Common myeloid progenitor, CD34-positive (primary cell): Measurements from ENCODE around the gene UBAP2L.

ENCODE experiments used
- CTCF ChIA-PET: fragments of 350-600 bp; sonication (Branson Sonifier 250); formaldehyde crosslinking; loops from one replicate; lab custom pipeline; 2021; ENCODE audit warnings: antibody characterized with exemption; lab: Charles Lee
- POLR2A ChIA-PET: fragments of 350-600 bp; sonication (Branson Sonifier 250); formaldehyde crosslinking; loops from one replicate; lab custom pipeline; 2021; ENCODE audit warnings: antibody characterized with exemption; lab: Charles Lee
- DNase-seq, 3 donors: peaks; one replicate each; pipeline versions ENCODE4 v3.0.0 to v3.0.0-alpha.2; 2013
- H3K27ac ChIP-seq, 2 experiments: 1 replicate in 1 of 2; 2 replicates in 1 of 2; pipeline ENCODE4 v1.7.0; 2013; ENCODE audit warnings: inconsistent platforms in 2 of 2, low read length in 2 of 2, mild to moderate bottlenecking in 2 of 2, low read depth in 1 of 2, moderate library complexity in 1 of 2; ENCODE audit not compliant: severe bottlenecking in 2 of 2, insufficient read depth in 1 of 2, poor library complexity in 1 of 2
- H3K27me3 ChIP-seq, 5 experiments: replicated peaks in 2 of 5; 1 replicate in 3 of 5; 2 replicates in 2 of 5; pipeline versions ENCODE4 v1.6.1 to v1.7.0; 2013; ENCODE audit warnings: low read length in 4 of 5, mild to moderate bottlenecking in 2 of 5, moderate library complexity in 2 of 5, inconsistent platforms in 1 of 5; ENCODE audit not compliant: insufficient read depth in 5 of 5, control insufficient read depth in 4 of 5
- H3K36me3 ChIP-seq, 4 experiments: 1 replicate in 2 of 4; 2 replicates in 2 of 4; pipeline versions ENCODE4 v1.6.1 to v1.7.0; 2013; ENCODE audit warnings: low read length in 3 of 4, control low read depth in 1 of 4, mild to moderate bottlenecking in 1 of 4; ENCODE audit not compliant: control insufficient read depth in 4 of 4, insufficient read depth in 4 of 4
- H3K4me1 ChIP-seq, 4 experiments: 1 replicate in 3 of 4; 2 replicates in 1 of 4; pipeline versions ENCODE4 v1.6.1 to v1.7.1; 2013; ENCODE audit warnings: low read length in 3 of 4, mild to moderate bottlenecking in 3 of 4, control low read depth in 1 of 4, inconsistent platforms in 1 of 4, moderate library complexity in 1 of 4; ENCODE audit not compliant: control insufficient read depth in 4 of 4, insufficient read depth in 4 of 4; ENCODE audit errors: control extremely low read depth in 1 of 4
- H3K4me3 ChIP-seq, 7 experiments: 1 replicate in 4 of 7; 2 replicates in 3 of 7; pipeline versions ENCODE4 v1.5.1 to v1.7.0; 2013; ENCODE audit warnings: mild to moderate bottlenecking in 7 of 7, low read length in 6 of 7, moderate library complexity in 6 of 7, inconsistent platforms in 2 of 7, low read depth in 2 of 7, control low read depth in 1 of 7; ENCODE audit not compliant: insufficient read depth in 4 of 7, control insufficient read depth in 1 of 7; ENCODE audit errors: extremely low read depth in 1 of 7
- H3K9me3 ChIP-seq, 5 experiments: 1 replicate in 4 of 5; 2 replicates in 1 of 5; pipeline versions ENCODE4 v1.6.1 to v1.7.1; 2013; ENCODE audit warnings: low read length in 4 of 5, mild to moderate bottlenecking in 2 of 5, inconsistent platforms in 1 of 5, low read depth in 1 of 5, moderate library complexity in 1 of 5; ENCODE audit not compliant: control insufficient read depth in 4 of 5, insufficient read depth in 2 of 5; ENCODE audit errors: control extremely low read depth in 1 of 5
- WGBS: methylation state at CpG from one replicate; pipeline ENCODE4 v1.1.5; 2013; ENCODE audit not compliant: insufficient coverage; 5-methylcytosine and 5-hydroxymethylcytosine counted together

Gene UBAP2L

GRCh38 chr1:154212083-154212482 lies 8.7 kb upstream of the UBAP2L start:
- no peaks in the 10 kb centered on the region for H3K4me1 ChIP-seq
- ChIA-PET CTCF (interaction anchor here (1.4 kb wide), 1 partner anchor 20 kb away, joined by 5 read pairs; the partner anchor contains the start of gene TPM3), POLR2A (no interaction called here)
- H3K9me3 ChIP-seq = no peaks in the 10 kb centered on the region
- no peak for DNase-seq
- H3K27me3 ChIP-seq = no peaks in the 10 kb centered on the region
- 96% methylated on average over 9 of the region's 10 CpGs for WGBS
- no peak overlapping the region for H3K27ac ChIP-seq
- H3K4me3 ChIP-seq = no peak overlapping the region
- H3K36me3 ChIP-seq = peaks cover 17 to 81% (median 53%) of the 10 kb centered on the region in 4 experiments

GRCh38 chr1:154213274-154213673 lies 7.5 kb upstream of the UBAP2L start:
- H3K27ac ChIP-seq = no peak overlapping the region
- ChIA-PET CTCF (interaction anchor here (1.0 to 1.3 kb wide), 3 partner anchors 8 to 116 kb away, joined by 3 to 5 read pairs (median 3); no protein-coding TSS in a partner anchor), POLR2A (interaction anchor here (1.0 kb wide), 1 partner anchor 31 kb away, joined by 3 read pairs; no protein-coding TSS in a partner anchor)
- peaks cover 0 to 5% (median 3%) of the 10 kb centered on the region in 4 experiments for H3K4me1 ChIP-seq
- H3K9me3 ChIP-seq = no peaks in the 10 kb centered on the region
- H3K36me3 ChIP-seq = peaks cover 13 to 81% (median 49%) of the 10 kb centered on the region in 4 experiments
- no CpG with 5 or more reads among the region's 1 CpG for WGBS
- H3K4me3 ChIP-seq = no peak overlapping the region
- DNase-seq = no peak
- H3K27me3 ChIP-seq = no peaks in the 10 kb centered on the region

- peaks cover 8 to 42% (median 21%) of the 10 kb centered on the region in 4 experiments for H3K36me3 ChIP-seq
- POLR2A ChIA-PET = no interaction called here
- H3K9me3 ChIP-seq = no peaks in the 10 kb centered on the region
- peaks cover 23 to 36% (median 32%) of the 10 kb centered on the region in 4 experiments for H3K4me1 ChIP-seq
- DNase-seq = no peak
- CTCF ChIA-PET = interaction anchor here (0.6 to 1.9 kb wide), 11 partner anchors 11 to 139 kb away, joined by 3 to 14 read pairs (median 3); partner anchors contain the start of gene HAX1
- H3K27me3 ChIP-seq = no peaks in the 10 kb centered on the region
- 100% methylated on average over 2 of the region's 3 CpGs for WGBS
- H3K27ac ChIP-seq = peak overlapping the region in 1 of 2 experiments; percentile 99
- H3K4me3 ChIP-seq = peak overlapping the region in 4 of 7 experiments; percentile 90 to 100 (median 96)
These were observed 2.2 kb upstream of the UBAP2L start for GRCh38 chr1:154218545-154218944.

GRCh38 chr1:154219541-154219940 lies 1.2 kb upstream of the UBAP2L start:
- H3K9me3 ChIP-seq = no peaks in the 10 kb centered on the region
- DNase-seq = peak in 2 of 3 donors; percentile 32
- peak overlapping the region in 6 of 7 experiments; percentile 90 to 100 (median 96) for H3K4me3 ChIP-seq
- 40% methylated on average over 2 of the region's 5 CpGs for WGBS
- peaks cover 7 to 32% (median 16%) of the 10 kb centered on the region in 4 experiments for H3K36me3 ChIP-seq
- H3K4me1 ChIP-seq = peaks cover 28 to 42% (median 33%) of the 10 kb centered on the region in 4 experiments
- H3K27me3 ChIP-seq = no peaks in the 10 kb centered on the region
- ChIA-PET POLR2A (no interaction called here), CTCF (interaction anchor here (0.9 to 1.9 kb wide), 6 partner anchors 15 to 108 kb away, joined by 3 to 14 read pairs (median 3); partner anchors contain the start of gene HAX1)
- peak overlapping the region; percentile 99 for H3K27ac ChIP-seq

GRCh38 chr1:154220970-154221277 lies 169 bp downstream of the UBAP2L start:
- ChIA-PET CTCF (interaction anchor here (0.9 to 2.8 kb wide), 3 partner anchors 16 to 35 kb away, joined by 3 to 14 read pairs (median 3); no protein-coding TSS in a partner anchor), POLR2A (interaction anchor here (0.9 to 2.0 kb wide), 3 partner anchors 38 to 274 kb away, joined by 3 to 8 read pairs (median 3); no protein-coding TSS in a partner anchor)
- Histone ChIP-seq H3K9me3 (no peaks in the 10 kb centered on the region), H3K4me3 (peak overlapping the region; percentile 29 to 100 (median 94)), H3K36me3 (peaks cover 8 to 38% (median 21%) of the 10 kb centered on the region in 4 experiments), H3K27ac (peak overlapping the region; percentile 99), H3K4me1 (peaks cover 28 to 42% (median 33%) of the 10 kb centered on the region in 4 experiments), H3K27me3 (no peaks in the 10 kb centered on the region)
- no peak for DNase-seq
- WGBS = 0% methylated on average over 6 of the region's 33 CpGs

- WGBS = 0% methylated on average over 9 of the region's 28 CpGs
- CTCF ChIA-PET = interaction anchor here (0.9 to 2.8 kb wide), 3 partner anchors 21 to 36 kb away, joined by 3 to 14 read pairs (median 3); no protein-coding TSS in a partner anchor
- POLR2A ChIA-PET = interaction anchor here (0.9 to 2.0 kb wide), 4 partner anchors 9 to 274 kb away, joined by 3 to 8 read pairs (median 4); no protein-coding TSS in a partner anchor
These were observed 685 bp downstream of the UBAP2L start for GRCh38 chr1:154221278-154222001.

More at GRCh38 chr1:154221278-154222001, 685 bp downstream of the UBAP2L start:
- peak; percentile 79 to 83 (median 82) for DNase-seq
- no peaks in the 10 kb centered on the region for H3K27me3 ChIP-seq
- H3K4me3 ChIP-seq = peak overlapping the region; percentile 29 to 100 (median 94)
- peak overlapping the region; percentile 99 for H3K27ac ChIP-seq
- H3K4me1 ChIP-seq = peaks cover 28 to 42% (median 33%) of the 10 kb centered on the region in 4 experiments
- H3K36me3 ChIP-seq = peaks cover 8 to 38% (median 25%) of the 10 kb centered on the region in 4 experiments
- no peaks in the 10 kb centered on the region for H3K9me3 ChIP-seq
